GM12864 (cell line): Measurements from ENCODE around the gene WDR49.
"Not testable (repeated sequence)": the region's sequence is repeated elsewhere in the genome, so short reads cannot be mapped to it uniquely, and the experiment has no call there.

Experiments
- DNase-seq: peaks from one replicate; pipeline ENCODE4 v3.0.0-alpha.2; 2011; ENCODE audit warnings: low read depth
- H3K4me3 ChIP-seq: 2 replicates; pipeline ENCODE4 v1.5.1; 2011; ENCODE audit warnings: mild to moderate bottlenecking, low read depth, low read length, control low read depth
- TF ChIP-seq, protein P1 (sequence below): IDR thresholded peaks from 2 replicates; pipeline ENCODE4 v1.5.1; 2011; ENCODE audit warnings: low read depth, mild to moderate bottlenecking, moderate library complexity, low read length, control low read depth, inconsistent platforms; ENCODE audit errors: missing control alignments

The WDR49 gene

GRCh38 chr3:167631471-167631870, 22.3 kb downstream of the WDR49 start:
- no peak overlapping the region for H3K4me3 ChIP-seq
- DNase-seq = no peak
- TF ChIP-seq, protein P1, sequence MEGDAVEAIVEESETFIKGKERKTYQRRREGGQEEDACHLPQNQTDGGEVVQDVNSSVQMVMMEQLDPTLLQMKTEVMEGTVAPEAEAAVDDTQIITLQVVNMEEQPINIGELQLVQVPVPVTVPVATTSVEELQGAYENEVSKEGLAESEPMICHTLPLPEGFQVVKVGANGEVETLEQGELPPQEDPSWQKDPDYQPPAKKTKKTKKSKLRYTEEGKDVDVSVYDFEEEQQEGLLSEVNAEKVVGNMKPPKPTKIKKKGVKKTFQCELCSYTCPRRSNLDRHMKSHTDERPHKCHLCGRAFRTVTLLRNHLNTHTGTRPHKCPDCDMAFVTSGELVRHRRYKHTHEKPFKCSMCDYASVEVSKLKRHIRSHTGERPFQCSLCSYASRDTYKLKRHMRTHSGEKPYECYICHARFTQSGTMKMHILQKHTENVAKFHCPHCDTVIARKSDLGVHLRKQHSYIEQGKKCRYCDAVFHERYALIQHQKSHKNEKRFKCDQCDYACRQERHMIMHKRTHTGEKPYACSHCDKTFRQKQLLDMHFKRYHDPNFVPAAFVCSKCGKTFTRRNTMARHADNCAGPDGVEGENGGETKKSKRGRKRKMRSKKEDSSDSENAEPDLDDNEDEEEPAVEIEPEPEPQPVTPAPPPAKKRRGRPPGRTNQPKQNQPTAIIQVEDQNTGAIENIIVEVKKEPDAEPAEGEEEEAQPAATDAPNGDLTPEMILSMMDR = no peak

- DNase-seq = no peak
- TF ChIP-seq, protein P1 = no peak
These were observed 27.3 kb downstream of the WDR49 start for GRCh38 chr3:167626490-167626889.

DNA sequence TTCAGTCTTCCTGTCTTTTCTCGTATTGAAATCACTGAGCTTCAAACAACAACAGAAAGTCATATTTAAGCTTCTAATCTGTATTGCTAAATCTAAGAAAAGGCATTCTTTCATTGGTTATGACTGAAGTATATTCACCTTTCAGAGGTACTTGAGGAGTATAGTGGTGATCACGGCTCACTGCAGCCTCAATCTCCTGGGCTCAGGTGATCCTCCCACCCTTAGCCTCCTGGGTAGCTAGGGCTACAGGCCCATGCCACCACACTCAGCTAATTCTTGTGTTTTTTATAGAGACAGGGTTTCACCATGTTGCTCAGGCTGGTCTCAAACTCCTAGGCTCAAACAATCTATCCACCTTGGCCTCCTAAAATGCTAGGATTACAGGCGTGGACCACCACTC, 38.7 kb downstream of the WDR49 start:
- TF ChIP-seq, protein P1 = no peak
- no peak overlapping the region for H3K4me3 ChIP-seq
- DNase-seq = no peak

More at GRCh38 chr3:167626490-167626889, 27.3 kb downstream of the WDR49 start:
- no peak overlapping the region for H3K4me3 ChIP-seq

DNA sequence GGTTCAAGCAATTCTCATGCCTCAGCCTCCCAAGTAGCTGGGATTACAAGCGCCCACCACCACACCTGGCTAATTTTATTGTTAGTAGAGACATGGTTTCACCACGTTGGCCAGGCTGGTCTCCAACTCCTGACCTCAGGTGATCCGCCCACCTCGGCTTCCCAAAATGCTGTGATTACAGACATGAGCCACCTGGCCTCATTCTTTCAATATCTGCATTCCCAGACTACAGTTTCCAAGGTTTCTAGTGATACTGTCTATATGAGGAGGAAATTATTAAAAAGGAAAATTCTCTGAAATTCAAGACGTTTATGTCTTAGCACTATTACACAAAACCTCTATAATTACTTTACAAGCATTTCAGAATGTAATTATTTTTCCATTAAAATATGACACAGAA, 39.5 kb downstream of the WDR49 start:
- H3K4me3 ChIP-seq, DNase-seq: not testable (repeated sequence)

- H3K4me3 ChIP-seq = no peak overlapping the region
- TF ChIP-seq, protein P1 = no peak
- no peak for DNase-seq
These were observed 42.0 kb downstream of the WDR49 start for GRCh38 chr3:167611718-167612117.

DNA sequence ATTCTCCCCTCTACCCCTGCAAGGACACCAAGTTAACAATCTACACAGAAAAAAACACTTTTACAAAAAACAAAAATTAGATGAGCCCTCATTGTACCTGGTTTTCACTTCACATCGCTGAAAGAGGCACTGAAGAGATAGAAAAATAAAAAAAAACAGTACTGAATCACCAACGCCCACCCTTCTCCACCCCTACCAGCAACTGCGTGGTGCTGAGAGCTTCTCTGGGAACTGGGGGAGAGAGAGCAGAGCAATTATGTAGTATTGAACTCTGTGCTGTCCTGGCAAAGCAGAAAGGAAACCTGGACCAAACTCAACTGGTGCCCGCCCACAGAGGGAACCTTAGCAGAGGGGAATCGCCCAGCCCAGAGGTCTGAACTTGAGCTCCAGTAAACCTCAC, 44.6 kb downstream of the WDR49 start:
- H3K4me3 ChIP-seq = no peak overlapping the region
- TF ChIP-seq, protein P1 = no peak
- DNase-seq = no peak

- TF ChIP-seq, protein P1 = no peak
These were observed 46.9 kb downstream of the WDR49 start for GRCh38 chr3:167606836-167607235.

More at GRCh38 chr3:167606836-167607235, 46.9 kb downstream of the WDR49 start:
- no peak for DNase-seq
- no peak overlapping the region for H3K4me3 ChIP-seq
